Measurements from ENCODE around the gene ZEB1.
A peak's percentile ranks its signal among the peaks of the same experiment; 100 is the strongest.
"Not testable (repeated sequence)": the region's sequence is repeated elsewhere in the genome, so short reads cannot be mapped to it uniquely, and the experiment has no call there.

The ZEB1 gene

DNA sequence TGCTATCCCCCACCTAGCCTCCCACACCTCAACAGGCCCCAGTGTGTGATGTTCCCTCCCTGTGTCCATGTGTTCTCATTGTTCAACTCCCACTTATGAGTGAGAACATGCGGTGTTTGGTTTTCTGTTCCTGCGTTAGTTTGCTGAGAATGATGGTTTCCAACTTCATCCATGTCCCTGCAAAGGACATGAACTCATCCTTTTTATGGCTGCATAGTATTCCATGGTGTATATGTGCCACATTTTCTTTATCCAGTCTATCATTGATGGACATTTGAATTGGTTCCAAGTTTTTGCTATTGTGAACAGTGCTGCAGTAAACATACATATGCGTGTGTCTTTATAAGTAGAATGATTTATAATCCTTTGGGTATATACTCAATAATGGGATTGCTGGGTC is 86.8 kb downstream of the ZEB1 start:
- H3K27ac ChIP-seq, H3K4me3 ChIP-seq: not testable (repeated sequence)

DNA sequence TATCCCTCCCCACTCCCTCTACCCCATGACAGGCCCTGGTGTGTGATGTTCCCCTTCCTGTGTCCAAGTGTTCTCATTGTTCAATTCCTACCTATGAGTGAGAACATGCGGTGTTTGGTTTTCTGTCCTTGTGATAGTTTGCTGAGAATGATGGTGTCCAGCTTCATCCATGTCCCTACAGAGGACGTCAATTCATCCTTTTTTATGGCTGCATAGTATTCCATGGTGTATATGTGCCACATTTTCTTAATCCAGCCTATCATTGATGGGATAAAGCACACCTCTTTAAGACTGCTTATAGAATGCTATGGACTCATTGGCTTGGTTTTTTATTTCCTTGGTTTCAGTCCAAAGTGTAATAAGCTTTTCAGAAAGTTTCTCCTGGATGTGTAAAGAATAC is 93.4 kb downstream of the ZEB1 start:
- not testable (repeated sequence) for H3K4me3 ChIP-seq, H3K27ac ChIP-seq

- Histone ChIP-seq H3K4me3 (no peak overlapping the region), H3K27ac (no peak overlapping the region)
Measured at GRCh38 chr10:31413325-31413724, 94.3 kb downstream of the ZEB1 start.

GRCh38 chr10:31418481-31418880 is 99.5 kb downstream of the ZEB1 start:
- H3K4me3 ChIP-seq = no peak overlapping the region
- no peak overlapping the region for H3K27ac ChIP-seq

DNA sequence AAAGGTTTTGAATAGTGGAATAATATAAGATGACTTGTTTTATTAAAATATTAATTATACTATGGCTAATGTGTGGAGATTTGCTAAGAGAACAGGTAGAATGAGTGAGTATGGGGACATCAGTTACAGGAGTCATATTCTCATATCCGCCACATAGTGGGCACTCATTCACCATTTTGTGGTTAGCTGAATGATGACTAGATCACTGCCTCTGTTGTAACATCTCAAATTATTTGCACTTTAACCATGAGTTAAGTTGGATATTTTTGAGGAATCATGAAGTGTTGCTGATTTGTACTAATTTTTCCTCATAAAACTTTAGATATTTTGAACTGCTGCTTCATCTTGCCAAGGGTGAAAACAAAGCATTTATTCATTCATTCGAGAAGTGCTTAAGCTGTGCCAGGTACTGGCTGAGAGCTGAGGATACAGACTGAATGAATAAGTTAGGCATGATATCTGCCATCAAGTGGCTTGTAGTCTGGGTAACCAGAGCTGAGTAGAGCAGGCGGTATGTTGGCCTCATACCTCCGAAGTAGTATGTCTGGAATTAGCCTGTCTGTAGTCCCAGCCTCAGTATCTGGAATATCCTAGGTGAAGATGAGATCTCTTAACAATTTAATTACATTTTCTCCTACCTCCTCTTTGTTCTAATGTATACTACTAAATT is 100.5 kb downstream of the ZEB1 start:
- Histone ChIP-seq H3K27ac (peak overlapping the region in 1 of 21 experiments; percentile 49), H3K4me3 (no peak overlapping the region)

- Histone ChIP-seq H3K4me3 (no peak overlapping the region), H3K27ac (no peak overlapping the region)
Measured at GRCh38 chr10:31421322-31421721, 102.3 kb downstream of the ZEB1 start.

GRCh38 chr10:31422634-31423033 is 103.6 kb downstream of the ZEB1 start:
- no peak overlapping the region for H3K27ac ChIP-seq
- no peak overlapping the region for H3K4me3 ChIP-seq

DNA sequence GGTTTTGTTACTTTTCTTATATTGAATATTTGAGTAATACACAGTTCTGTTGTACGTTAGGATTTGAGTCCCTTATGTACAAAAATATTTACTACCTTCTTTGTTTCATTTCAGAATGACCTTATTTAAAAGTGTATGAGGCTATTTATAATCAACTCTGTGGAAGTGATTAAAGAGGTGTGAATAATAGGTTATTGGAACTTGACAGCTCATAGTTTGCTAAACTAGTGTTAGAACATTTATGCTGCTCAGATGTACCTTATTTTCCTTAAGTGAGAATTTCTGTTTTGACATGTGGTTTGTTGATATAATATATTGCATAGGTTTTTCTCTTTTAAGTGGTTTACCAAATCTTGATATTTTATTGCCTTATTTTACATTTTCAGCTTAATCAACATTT is 105.5 kb downstream of the ZEB1 start:
- no peak overlapping the region for H3K27ac ChIP-seq
- no peak overlapping the region for H3K4me3 ChIP-seq

GRCh38 chr10:31426401-31426800 is 107.4 kb downstream of the ZEB1 start:
- peak overlapping the region in 5 of 21 experiments; percentile 26 to 68 (median 64) for H3K27ac ChIP-seq
- no peak overlapping the region for H3K4me3 ChIP-seq

DNA sequence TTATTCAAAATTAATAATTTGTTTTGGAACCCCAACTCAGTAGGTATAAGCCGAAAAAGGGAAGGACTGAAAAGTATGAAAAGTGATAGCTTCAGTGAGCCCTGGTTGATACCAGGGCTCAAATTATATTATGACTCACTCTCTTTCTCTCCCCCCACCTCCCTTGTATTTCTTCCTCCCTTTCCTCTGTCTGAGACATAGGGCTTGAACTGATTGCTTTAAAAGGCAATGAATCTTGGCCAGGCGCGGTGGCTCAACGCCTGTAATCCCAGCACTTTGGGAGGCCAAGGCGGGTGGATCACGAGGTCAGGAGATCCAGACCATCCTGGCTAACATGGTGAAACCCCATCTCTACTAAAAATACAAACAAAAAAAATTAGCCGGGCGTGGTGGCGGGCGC is 108.3 kb downstream of the ZEB1 start:
- peak overlapping the region in 2 of 21 experiments; percentile 64 to 68 for H3K27ac ChIP-seq
- H3K4me3 ChIP-seq = not testable (repeated sequence)

DNA sequence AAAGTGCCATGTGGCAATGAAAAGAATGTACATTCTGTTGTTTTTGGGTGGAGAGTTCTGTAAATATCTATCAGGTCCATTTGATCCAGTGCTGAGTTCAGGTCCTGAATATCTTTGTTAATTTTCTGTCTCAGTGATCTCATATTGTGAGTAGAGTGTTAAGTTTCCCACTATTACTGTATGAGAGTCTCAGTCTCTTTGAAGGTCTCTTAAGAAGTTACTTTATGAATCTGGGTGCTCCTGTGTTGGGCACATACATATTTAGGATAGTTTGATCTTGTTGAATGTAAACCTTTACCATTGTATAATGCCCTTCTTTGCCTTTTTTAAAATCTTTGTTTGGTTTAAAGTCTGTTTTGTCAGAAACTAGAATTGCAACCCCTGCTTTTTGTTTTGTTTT is 109.5 kb downstream of the ZEB1 start:
- not testable (repeated sequence) for H3K27ac ChIP-seq

GRCh38 chr10:31431021-31431420 is 112.0 kb downstream of the ZEB1 start:
- H3K27ac ChIP-seq = no peak overlapping the region
- no peak overlapping the region for H3K4me3 ChIP-seq

More for the DNA sequence above, 109.5 kb downstream of the ZEB1 start:
- not testable (repeated sequence) for H3K4me3 ChIP-seq

DNA sequence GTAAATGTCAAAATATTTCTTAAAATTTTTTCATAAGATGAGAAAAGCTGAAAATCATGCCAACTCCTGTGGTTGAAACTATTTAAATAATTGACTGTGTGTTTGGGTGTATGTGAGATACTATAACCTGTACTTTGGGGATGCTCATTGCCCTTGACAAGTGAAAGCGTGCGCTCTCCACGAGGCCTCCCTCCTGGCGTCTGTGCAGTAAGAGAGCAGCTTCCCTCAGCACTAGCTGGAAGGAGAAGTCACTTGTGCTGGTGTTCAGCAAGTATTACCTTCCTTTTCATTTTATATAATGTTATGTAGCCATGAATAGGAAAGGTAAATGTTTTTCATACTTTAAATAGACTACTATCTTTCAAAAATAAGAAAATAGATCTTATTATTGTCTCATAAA is 118.9 kb downstream of the ZEB1 start:
- H3K4me3 ChIP-seq = no peak overlapping the region

GRCh38 chr10:31451766-31452165 is 132.8 kb downstream of the ZEB1 start:
- Histone ChIP-seq H3K27ac (no peak overlapping the region), H3K4me3 (no peak overlapping the region)

More for the DNA sequence above, 118.9 kb downstream of the ZEB1 start:
- no peak overlapping the region for H3K27ac ChIP-seq

DNA sequence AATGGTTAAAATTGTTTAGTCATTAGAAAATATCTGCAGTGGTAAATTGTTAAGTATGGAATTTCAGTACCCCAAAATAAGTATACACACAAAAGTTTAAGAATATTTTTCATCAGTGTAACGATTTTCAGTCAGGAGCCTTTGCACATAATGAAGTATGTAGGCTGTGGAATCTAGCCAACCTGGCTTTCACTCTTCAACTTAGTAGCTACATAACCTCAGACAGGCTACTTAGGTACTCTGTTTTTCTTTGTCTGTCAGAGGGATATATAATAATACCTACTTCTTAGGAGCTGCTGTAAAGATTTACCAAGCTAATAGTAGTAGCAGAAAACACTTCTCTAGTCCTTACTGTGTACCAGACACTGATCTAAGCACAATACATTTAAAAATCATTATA is 137.5 kb downstream of the ZEB1 start:
- no peak overlapping the region for H3K27ac ChIP-seq
- H3K4me3 ChIP-seq = no peak overlapping the region

DNA sequence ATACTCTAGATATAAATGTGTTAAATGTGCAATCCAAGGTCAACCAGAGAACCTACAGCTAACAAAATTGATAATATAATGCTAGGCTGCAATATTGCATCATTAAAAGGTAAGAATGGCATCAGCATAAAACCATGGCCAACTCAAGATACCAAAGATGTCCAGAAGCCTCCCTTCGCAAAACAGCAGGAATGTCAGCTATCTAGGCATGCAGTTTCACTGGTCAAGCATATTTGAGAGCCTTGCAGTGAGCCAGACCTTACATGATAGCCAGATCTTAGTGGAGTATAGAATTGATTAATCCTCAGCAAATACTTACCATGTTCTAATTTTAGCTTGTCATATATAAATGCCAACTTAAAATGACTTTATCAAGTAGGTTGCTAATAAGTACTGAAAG is 138.8 kb downstream of the ZEB1 start:
- Histone ChIP-seq H3K4me3 (no peak overlapping the region), H3K27ac (no peak overlapping the region)

GRCh38 chr10:31458974-31459373 is 140.0 kb downstream of the ZEB1 start:
- H3K4me3 ChIP-seq = no peak overlapping the region
- no peak overlapping the region for H3K27ac ChIP-seq

- Histone ChIP-seq H3K27ac (no peak overlapping the region), H3K4me3 (no peak overlapping the region)
Measured at GRCh38 chr10:31460242-31460641, 141.2 kb downstream of the ZEB1 start.

DNA sequence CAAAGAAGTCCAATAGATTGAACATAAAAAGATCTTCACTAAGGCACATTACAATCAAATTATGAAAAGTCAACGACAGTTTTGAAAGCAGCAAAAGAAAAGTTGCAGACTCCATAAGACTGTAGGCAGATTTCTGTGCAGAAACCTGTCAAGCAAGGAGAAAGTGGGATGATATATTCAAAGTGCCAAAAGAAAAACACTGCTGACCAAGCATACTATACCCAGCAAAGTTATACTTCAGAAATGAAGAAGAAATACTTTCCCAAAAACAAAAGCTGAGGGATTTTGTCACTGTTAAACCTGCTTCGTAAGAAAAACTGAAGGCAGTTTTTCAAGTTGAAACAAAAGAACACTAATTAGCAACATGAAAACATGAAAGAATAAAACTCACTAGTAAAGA is 145.5 kb downstream of the ZEB1 start:
- Histone ChIP-seq H3K27ac (no peak overlapping the region), H3K4me3 (no peak overlapping the region)

DNA sequence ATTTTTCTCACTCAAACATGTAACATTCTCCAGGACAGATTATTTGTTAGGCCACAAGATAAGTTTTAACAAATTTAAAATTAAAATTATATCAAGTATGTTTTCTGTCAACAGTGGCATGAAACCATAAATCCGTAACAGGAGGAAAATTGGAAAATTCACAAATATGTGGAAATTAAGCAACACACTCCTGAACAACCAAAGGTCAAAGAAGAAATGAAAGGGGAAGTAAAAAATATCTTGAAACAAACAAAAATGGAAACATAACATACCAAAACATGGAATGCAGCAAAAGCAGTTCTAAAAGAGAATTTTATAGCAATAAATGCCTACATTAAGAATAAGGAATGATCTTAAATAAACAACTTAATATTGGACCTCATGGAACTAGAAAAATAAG is 147.3 kb downstream of the ZEB1 start:
- Histone ChIP-seq H3K27ac (no peak overlapping the region), H3K4me3 (no peak overlapping the region)

- no peak overlapping the region for H3K27ac ChIP-seq
- no peak overlapping the region for H3K4me3 ChIP-seq
Measured at GRCh38 chr10:31467791-31468535, 148.9 kb downstream of the ZEB1 start.

DNA sequence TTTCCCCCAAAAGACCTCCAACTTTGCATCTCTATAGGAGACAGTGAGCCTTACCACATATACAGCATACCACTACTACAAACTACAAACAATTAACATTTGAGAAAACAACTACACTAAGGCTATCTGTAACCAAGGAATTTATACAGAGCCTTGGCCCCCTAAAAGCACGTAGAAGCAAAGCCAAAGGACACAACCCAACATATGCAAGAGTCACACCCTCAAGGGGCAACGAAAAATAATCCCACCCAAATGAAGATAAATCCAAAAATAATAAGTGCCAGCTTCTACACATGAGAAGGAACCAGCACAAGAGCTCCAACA is 149.5 kb downstream of the ZEB1 start:
- Histone ChIP-seq H3K27ac (no peak overlapping the region), H3K4me3 (no peak overlapping the region)

Measured in skin epidermis (tissue), 12 donors.